B cell (primary cell): ENCODE data around the gene EZH2. TPM values are rescaled to one million over a fixed set of nuclear protein-coding genes. Genes with fewer than 3 reads are reported as not detected.

Experiments used
- ATAC-seq: fragments of 200-7000 bp; cut with Tn5 transposase; one replicate; pipeline ENCODE4 v1.10.0; 2021; ENCODE audit warnings: low read depth, mild to moderate bottlenecking, moderate number of reproducible peaks, moderate library complexity
- CTCF ChIA-PET: fragments of 350-600 bp; sonication (Branson Sonifier 250); formaldehyde crosslinking; loops from one replicate; lab custom pipeline; 2021; ENCODE audit warnings: antibody characterized with exemption, inconsistent platforms; lab: Charles Lee
- POLR2A ChIA-PET: fragments of 350-600 bp; sonication (Branson Sonifier 250); formaldehyde crosslinking; loops from one replicate; lab custom pipeline; 2021; ENCODE audit warnings: antibody characterized with exemption; lab: Charles Lee
- DNase-seq: peaks from one replicate; pipeline ENCODE4 v3.0.0; 2013
- H2AFZ ChIP-seq: 2 replicates; pipeline ENCODE4 v1.6.1; 2012; ENCODE audit warnings: mild to moderate bottlenecking, low read depth, low read length; ENCODE audit not compliant: insufficient read depth, poor library complexity, severe bottlenecking
- H3K27ac ChIP-seq, 2 donors: 1 replicate in 1 of 2; 2 replicates in 1 of 2; pipeline ENCODE4 v1.5.1; 2012 to 2013; ENCODE audit warnings: low read length in 2 of 2, mild to moderate bottlenecking in 2 of 2, moderate library complexity in 1 of 2
- H3K27me3 ChIP-seq, 4 experiments: fragments of 200-600 bp in 1 of 4; sonication (generic) in 1 of 4; replicated peaks in 1 of 4; 1 replicate in 2 of 4; 2 replicates in 2 of 4; pipeline versions ENCODE4 v1.6.1 to v1.7.0; 2013 to 2016; ENCODE audit warnings: low read length in 3 of 4, mild to moderate bottlenecking in 2 of 4, mixed read lengths in 1 of 4, moderate library complexity in 1 of 4; ENCODE audit not compliant: insufficient read depth in 4 of 4, control insufficient read depth in 3 of 4; ENCODE audit errors: control extremely low read depth in 1 of 4
- H3K36me3 ChIP-seq, 2 experiments: replicated peaks in 1 of 2; 1 replicate in 1 of 2; 2 replicates in 1 of 2; pipeline versions ENCODE4 v1.6.1 to v1.7.1; 2013; ENCODE audit warnings: low read length in 1 of 2; ENCODE audit not compliant: insufficient read depth in 2 of 2, control insufficient read depth in 1 of 2; ENCODE audit errors: control extremely low read depth in 1 of 2, extremely low read depth in 1 of 2
- H3K4me1 ChIP-seq, 2 donors: fragments of 200-600 bp in 1 of 2; sonication (generic) in 1 of 2; 1 replicate in 1 of 2; 2 replicates in 1 of 2; pipeline versions ENCODE4 v1.5.1 to v1.6.1; 2013 to 2017; ENCODE audit warnings: low read length in 2 of 2; ENCODE audit not compliant: control insufficient read depth in 2 of 2, insufficient read depth in 2 of 2
- H3K4me2 ChIP-seq: replicated peaks from 2 replicates; pipeline ENCODE3; 2012; ENCODE audit warnings: mild to moderate bottlenecking, low read depth, low read length; ENCODE audit not compliant: poor library complexity, severe bottlenecking
- H3K4me3 ChIP-seq, 5 experiments: fragments of 200-600 bp in 1 of 5; sonication (generic) in 1 of 5; 1 replicate in 3 of 5; 2 replicates in 2 of 5; pipeline versions ENCODE4 v1.5.1 to v1.7.0; 2011 to 2016; ENCODE audit warnings: low read length in 4 of 5, mild to moderate bottlenecking in 4 of 5, low read depth in 2 of 5, control low read depth in 1 of 5, moderate library complexity in 1 of 5; ENCODE audit not compliant: insufficient read depth in 1 of 5; ENCODE audit errors: control extremely low read depth in 1 of 5, extremely low read depth in 1 of 5
- H3K79me2 ChIP-seq: fragments of 200-600 bp; sonication (generic); one replicate; pipeline ENCODE4 v1.6.0; 2016; ENCODE audit warnings: low read length; ENCODE audit not compliant: control insufficient read depth, insufficient read depth
- H3K9ac ChIP-seq: fragments of 200-600 bp; sonication (generic); 2 replicates; pipeline ENCODE4 v1.6.1; 2017; ENCODE audit warnings: mild to moderate bottlenecking, low read length, moderate library complexity
- H3K9me3 ChIP-seq, 3 donors: one replicate each; pipeline versions ENCODE4 v1.6.1 to v1.7.1; 2013; ENCODE audit warnings: low read length in 2 of 3; ENCODE audit not compliant: control insufficient read depth in 2 of 3, insufficient read depth in 1 of 3; ENCODE audit errors: control extremely low read depth in 1 of 3
- H4K20me1 ChIP-seq: 2 replicates; pipeline ENCODE4 v1.6.0; 2012; ENCODE audit warnings: mild to moderate bottlenecking, low read length; ENCODE audit not compliant: insufficient read depth, control insufficient read depth, poor library complexity, severe bottlenecking
- H3K27ac Mint-ChIP-seq: one replicate; pipeline ENCODE4 v1.8.0; 2021; ENCODE audit warnings: mixed read lengths
- H3K27me3 Mint-ChIP-seq: one replicate; pipeline ENCODE4 v1.8.0; 2021; ENCODE audit warnings: mixed read lengths
- H3K4me1 Mint-ChIP-seq: one replicate; pipeline ENCODE4 v1.8.0; 2021; ENCODE audit warnings: mixed read lengths
- H3K4me3 Mint-ChIP-seq: one replicate; pipeline ENCODE4 v1.8.0; 2021; ENCODE audit warnings: mixed read lengths
- H3K9me3 Mint-ChIP-seq: one replicate; pipeline ENCODE4 v1.8.0; 2022; ENCODE audit warnings: mixed read lengths; ENCODE audit not compliant: insufficient read depth
- EZH2 ChIP-seq: IDR thresholded peaks from 2 replicates; pipeline ENCODE4 v1.6.1; 2012; ENCODE audit warnings: borderline replicate concordance, low read depth, mild to moderate bottlenecking, moderate library complexity, low read length; ENCODE audit not compliant: insufficient read depth, poor library complexity, severe bottlenecking
- WGBS: methylation state at CpG from one replicate; pipeline ENCODE4 v1.1.5; 2013; ENCODE audit warnings: missing lambda C conversion rate; ENCODE audit not compliant: insufficient coverage; 5-methylcytosine and 5-hydroxymethylcytosine counted together
- intact Hi-C: fragments of 100-400 bp; cut with micrococcal nuclease; formaldehyde crosslinking; loops from one replicate; pipeline ENCODE4 v1.10.0; 2022
- polyA plus RNA-seq: library from polyadenylated mRNA; depleted of rRNA; stranded (reverse); fragments of >200 nt; gene quantifications from 2 replicates; pipeline ENCODE4 v1.2.3, GENCODE V29; 2012
- total RNA-seq, 2 donors: library from RNA; stranded (reverse); fragments of 120-200 nt in 1 of 2; gene quantifications; 1 replicate in 1 of 2; 2 replicates in 1 of 2; pipeline versions ENCODE4 v1.2.3 to v1.2.4, GENCODE V29; 2013 to 2022
- TF ChIP-seq, protein P1 (sequence below): fragments of 200-600 bp; IDR thresholded peaks from one replicate; pipeline ENCODE4 v1.8.0; 2022; ENCODE audit warnings: antibody characterized with exemption, mild to moderate bottlenecking

The EZH2 gene
- total and polyA plus RNA-seq, 2 donors (not counting 1 experiment from before 2014, with no cell fraction given), result 5.1 to 10.3 TPM

DNA sequence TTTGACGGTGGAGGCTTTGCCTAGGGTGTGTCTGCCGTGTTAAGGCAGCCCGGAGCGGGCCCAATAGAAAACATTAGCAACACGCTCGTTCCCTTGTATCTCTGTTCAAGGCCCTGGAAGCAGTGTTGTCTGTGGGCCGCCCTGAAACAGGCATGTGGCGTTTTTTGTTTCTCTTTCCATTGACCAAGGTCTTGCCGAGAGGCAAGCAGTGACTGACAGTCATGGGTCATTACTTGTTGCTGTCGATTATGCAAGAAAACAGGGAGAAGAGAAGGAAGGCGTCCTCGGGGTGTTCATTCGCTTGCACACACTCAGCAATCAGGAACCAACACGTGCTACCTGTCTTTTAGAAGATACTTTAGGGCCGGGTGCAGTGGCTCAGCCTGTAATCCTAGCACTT is 92.5 kb downstream of the EZH2 start:
- Histone ChIP-seq H3K9me3 (no peaks in the 10 kb centered on the region), H3K4me2 (no peak overlapping the region), H4K20me1 (no peaks in the 10 kb centered on the region), H3K36me3 (peaks cover 5 to 82% of the 10 kb centered on the region in 2 experiments), H2AFZ (no peak overlapping the region), H3K27ac (no peak overlapping the region), H3K4me3 (no peak overlapping the region), H3K79me2 (no peaks in the 10 kb centered on the region), H3K9ac (no peak overlapping the region), H3K27me3 (no peaks in the 10 kb centered on the region), H3K4me1 (no peaks in the 10 kb centered on the region)
- H3K9me3 Mint-ChIP-seq, result no peaks in the 10 kb centered on the region
- intact Hi-C loops, result loop anchor here (10.0 kb wide), 1 partner anchor 47 kb away; no protein-coding TSS in a partner anchor
- H3K4me1 Mint-ChIP-seq, result no peaks in the 10 kb centered on the region
- ATAC-seq (no peak), DNase-seq (no peak)
- CTCF ChIA-PET, result interaction anchor here (0.8 kb wide), 1 partner anchor 175 kb away, joined by 3 read pairs; no protein-coding TSS in a partner anchor
- H3K4me3 Mint-ChIP-seq, result no peak overlapping the region
- no peaks in the 10 kb centered on the region for H3K27me3 Mint-ChIP-seq
- no peak overlapping the region for H3K27ac Mint-ChIP-seq
- POLR2A ChIA-PET, result no interaction called here
- WGBS, result 99% methylated on average over 15 of the region's 15 CpGs
- TF ChIP-seq, protein P1, sequence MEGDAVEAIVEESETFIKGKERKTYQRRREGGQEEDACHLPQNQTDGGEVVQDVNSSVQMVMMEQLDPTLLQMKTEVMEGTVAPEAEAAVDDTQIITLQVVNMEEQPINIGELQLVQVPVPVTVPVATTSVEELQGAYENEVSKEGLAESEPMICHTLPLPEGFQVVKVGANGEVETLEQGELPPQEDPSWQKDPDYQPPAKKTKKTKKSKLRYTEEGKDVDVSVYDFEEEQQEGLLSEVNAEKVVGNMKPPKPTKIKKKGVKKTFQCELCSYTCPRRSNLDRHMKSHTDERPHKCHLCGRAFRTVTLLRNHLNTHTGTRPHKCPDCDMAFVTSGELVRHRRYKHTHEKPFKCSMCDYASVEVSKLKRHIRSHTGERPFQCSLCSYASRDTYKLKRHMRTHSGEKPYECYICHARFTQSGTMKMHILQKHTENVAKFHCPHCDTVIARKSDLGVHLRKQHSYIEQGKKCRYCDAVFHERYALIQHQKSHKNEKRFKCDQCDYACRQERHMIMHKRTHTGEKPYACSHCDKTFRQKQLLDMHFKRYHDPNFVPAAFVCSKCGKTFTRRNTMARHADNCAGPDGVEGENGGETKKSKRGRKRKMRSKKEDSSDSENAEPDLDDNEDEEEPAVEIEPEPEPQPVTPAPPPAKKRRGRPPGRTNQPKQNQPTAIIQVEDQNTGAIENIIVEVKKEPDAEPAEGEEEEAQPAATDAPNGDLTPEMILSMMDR, result no peak
- TF ChIP-seq EZH2, result no peak

DNA sequence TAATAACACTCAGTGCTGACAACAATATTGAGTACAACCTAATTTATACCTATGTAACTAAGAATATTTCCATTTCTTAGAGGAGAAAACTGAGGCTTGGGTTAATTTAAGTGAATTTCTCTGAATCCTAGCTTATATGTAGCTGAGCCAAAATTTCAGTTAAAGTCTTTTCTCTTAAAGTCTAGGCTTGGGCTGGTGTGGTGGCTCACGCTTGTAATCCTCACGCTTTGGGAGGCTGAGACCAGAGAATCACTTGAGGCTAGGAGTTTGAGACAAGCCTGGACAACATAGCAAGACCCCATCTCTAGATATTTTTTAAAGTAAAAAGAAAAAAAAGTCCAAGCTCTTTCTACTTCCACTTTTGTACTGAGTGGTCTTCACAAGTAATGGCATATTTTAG is 93.2 kb downstream of the EZH2 start:
- Histone ChIP-seq H3K27ac (no peak overlapping the region), H3K4me2 (no peak overlapping the region), H3K36me3 (peaks cover 9 to 78% of the 10 kb centered on the region in 2 experiments), H4K20me1 (no peaks in the 10 kb centered on the region), H3K27me3 (no peaks in the 10 kb centered on the region), H3K9me3 (no peaks in the 10 kb centered on the region), H3K4me3 (no peak overlapping the region), H2AFZ (no peak overlapping the region), H3K9ac (no peak overlapping the region), H3K79me2 (no peaks in the 10 kb centered on the region), H3K4me1 (no peaks in the 10 kb centered on the region)
- CTCF ChIA-PET, result interaction anchor here (0.7 to 0.8 kb wide), 2 partner anchors 172 to 176 kb away, joined by 3 read pairs; no protein-coding TSS in a partner anchor
- DNase-seq, result no peak
- Mint-ChIP-seq H3K27me3 (no peaks in the 10 kb centered on the region), H3K4me3 (no peak overlapping the region), H3K9me3 (no peaks in the 10 kb centered on the region), H3K4me1 (no peaks in the 10 kb centered on the region), H3K27ac (no peak overlapping the region)
- WGBS, result 100% methylated on average over 1 of the region's 2 CpGs
- TF ChIP-seq EZH2, result no peak
- TF ChIP-seq, protein P1, result no peak
- no peak for ATAC-seq
- POLR2A ChIA-PET, result no interaction called here
- intact Hi-C loops, result loop anchor here (10.0 kb wide), 1 partner anchor 46 kb away; no protein-coding TSS in a partner anchor
